ENCODE measurements around the gene MTMR6. TPM values are rescaled to one million over a fixed set of nuclear protein-coding genes. Genes with fewer than 3 reads are reported as not detected.

MTMR6 gene
- total RNA-seq, 1 experiment from 2014 or later: 28.9 TPM

- no peak overlapping the region for H3K27ac ChIP-seq (ENCODE audit: low read depth, low read length, poor library complexity, severe bottlenecking)
- POLR2A ChIA-PET (ENCODE audit: low non-redundant PET): interaction anchor here (0.7 kb wide), 1 partner anchor 72 kb away, joined by 3 read pairs; no protein-coding TSS in a partner anchor
- TF ChIP-seq CTCF (conservative IDR thresholded peaks at IDR 0.05; ENCODE audit: low read depth, low read length): peak; percentile 42
- TF ChIP-seq EZH2 (IDR thresholded peaks at IDR 0.05; ENCODE audit: borderline replicate concordance, low read depth, low read length, poor library complexity, severe bottlenecking): no peak
- DNase-seq (ENCODE audit: low spot score): peak; percentile 40
- H3K36me3 ChIP-seq (ENCODE audit: insufficient read depth, low read length, poor library complexity, severe bottlenecking): no peaks in the 10 kb centered on the region
- no peak overlapping the region for H3K4me3 ChIP-seq (ENCODE audit: low read depth, low read length, poor library complexity, severe bottlenecking)
- intact Hi-C loops (cut with micrococcal nuclease; ENCODE audit: unreplicated experiment): no loop called here
- peaks cover 7% of the 10 kb centered on the region for H3K4me1 ChIP-seq (ENCODE audit: insufficient read depth, low read length, poor library complexity, severe bottlenecking)
- no peaks in the 10 kb centered on the region for H3K27me3 ChIP-seq (replicated peaks; ENCODE audit: insufficient read depth, low read depth, low read length, poor library complexity)
- no peaks in the 10 kb centered on the region for H3K9me3 ChIP-seq (ENCODE audit: low read depth, low read length, poor library complexity, severe bottlenecking)
- BruUV-seq (replicated peaks): no TSS peak
- CTCF ChIA-PET: no interaction called here
These were observed 72.6 kb downstream of the MTMR6 start for GRCh38 chr13:25214491-25215252.

- H3K36me3 ChIP-seq (ENCODE audit: insufficient read depth, low read length, poor library complexity, severe bottlenecking): no peaks in the 10 kb centered on the region
- H3K4me3 ChIP-seq (ENCODE audit: low read depth, low read length, poor library complexity, severe bottlenecking): no peak overlapping the region
- H3K27ac ChIP-seq (ENCODE audit: low read depth, low read length, poor library complexity, severe bottlenecking): no peak overlapping the region
- no peaks in the 10 kb centered on the region for H3K9me3 ChIP-seq (ENCODE audit: low read depth, low read length, poor library complexity, severe bottlenecking)
- CTCF ChIA-PET: no interaction called here
- POLR2A ChIA-PET (ENCODE audit: low non-redundant PET): no interaction called here
- TF ChIP-seq EZH2 (IDR thresholded peaks at IDR 0.05; ENCODE audit: borderline replicate concordance, low read depth, low read length, poor library complexity, severe bottlenecking): no peak
- intact Hi-C loops (cut with micrococcal nuclease; ENCODE audit: unreplicated experiment): no loop called here
- no peak for DNase-seq (ENCODE audit: low spot score)
- BruUV-seq (replicated peaks): no TSS peak
- H3K4me1 ChIP-seq (ENCODE audit: insufficient read depth, low read length, poor library complexity, severe bottlenecking): peaks cover 7% of the 10 kb centered on the region
- no peaks in the 10 kb centered on the region for H3K27me3 ChIP-seq (replicated peaks; ENCODE audit: insufficient read depth, low read depth, low read length, poor library complexity)
These were observed 73.6 kb downstream of the MTMR6 start for GRCh38 chr13:25213715-25214114.

- CTCF ChIA-PET: no interaction called here
- BruUV-seq (replicated peaks): no TSS peak
- Histone ChIP-seq H3K9me3 (ENCODE audit: low read depth, low read length, poor library complexity, severe bottlenecking) (no peaks in the 10 kb centered on the region), H3K27me3 (replicated peaks; ENCODE audit: insufficient read depth, low read depth, low read length, poor library complexity) (no peaks in the 10 kb centered on the region), H3K4me3 (ENCODE audit: low read depth, low read length, poor library complexity, severe bottlenecking) (no peak overlapping the region), H3K4me1 (ENCODE audit: insufficient read depth, low read length, poor library complexity, severe bottlenecking) (no peaks in the 10 kb centered on the region), H3K27ac (ENCODE audit: low read depth, low read length, poor library complexity, severe bottlenecking) (no peak overlapping the region), H3K36me3 (ENCODE audit: insufficient read depth, low read length, poor library complexity, severe bottlenecking) (no peaks in the 10 kb centered on the region)
- TF ChIP-seq CTCF (conservative IDR thresholded peaks at IDR 0.05; ENCODE audit: low read depth, low read length) (no peak), EZH2 (IDR thresholded peaks at IDR 0.05; ENCODE audit: borderline replicate concordance, low read depth, low read length, poor library complexity, severe bottlenecking) (no peak)
- no peak for DNase-seq (ENCODE audit: low spot score)
- POLR2A ChIA-PET (ENCODE audit: low non-redundant PET): no interaction called here
- intact Hi-C loops (cut with micrococcal nuclease; ENCODE audit: unreplicated experiment): no loop called here
These were observed 76.3 kb downstream of the MTMR6 start for GRCh38 chr13:25210842-25211569.
